K562 (cell line): ENCODE results near the gene ZNF792. TPM values are rescaled to one million over a fixed set of nuclear protein-coding genes. Genes with fewer than 3 reads are reported as not detected.

Experiments used
- ADNP ChIP-seq: fragments of 200-800 bp; sonication (Bioruptor generic); IDR thresholded peaks from 2 replicates; pipeline ENCODE4 v1.6.1; 2016; ENCODE audit warnings: missing genetic modification characterization, missing compliant biosample characterization
- BMI1 ChIP-seq: fragments of 150-350 bp; IDR thresholded peaks from 2 replicates; pipeline ENCODE4 v1.6.1; 2014; ENCODE audit warnings: low read length
- LCOR ChIP-seq: sonication (generic); formaldehyde crosslinking; IDR thresholded peaks from 2 replicates; pipeline ENCODE4 v1.8.0; 2022; ENCODE audit warnings: mild to moderate bottlenecking, missing genetic modification reagents
- MXI1 ChIP-seq: IDR thresholded peaks from 2 replicates; pipeline ENCODE4 v1.6.1; 2011; ENCODE audit warnings: low read depth, mild to moderate bottlenecking, improper control_type of control experiment, low read length
- NR2C2 ChIP-seq, 2 experiments: fragments of 200-800 bp in 1 of 2; sonication (Bioruptor generic) in 1 of 2; sonication (generic) in 1 of 2; formaldehyde crosslinking in 1 of 2; IDR thresholded peaks; 2 replicates each; pipeline versions ENCODE4 v1.6.1 to v1.8.0; 2016 to 2022; ENCODE audit warnings: mild to moderate bottlenecking in 1 of 2, missing compliant biosample characterization in 1 of 2, missing genetic modification characterization in 1 of 2, missing genetic modification reagents in 1 of 2
- SMARCE1 ChIP-seq: fragments of 450-650 bp; IDR thresholded peaks from 2 replicates; pipeline ENCODE4 v1.7.1; 2016; ENCODE audit warnings: mild to moderate bottlenecking
- ZFP30 ChIP-seq: fragments of 250-450 bp; sonication (Bioruptor Pico); IDR thresholded peaks from 2 replicates; pipeline ENCODE4 v1.8.0; 2022; ENCODE audit warnings: moderate library complexity, mild to moderate bottlenecking, inconsistent platforms, borderline replicate concordance
- ZNF507 ChIP-seq: conservative IDR thresholded peaks from 2 replicates; pipeline ENCODE4 v1.6.1; 2017; ENCODE audit warnings: missing genetic modification characterization, missing compliant biosample characterization
- ZNF586 ChIP-seq: fragments of 450-650 bp; formaldehyde crosslinking; conservative IDR thresholded peaks from 2 replicates; pipeline ENCODE4 v1.4.0; 2020; ENCODE audit warnings: mild to moderate bottlenecking, moderate library complexity
- ZNF766 ChIP-seq: fragments of 200-800 bp; sonication (Bioruptor generic); conservative IDR thresholded peaks from 2 replicates; pipeline ENCODE4 v1.6.1; 2016; ENCODE audit warnings: missing genetic modification characterization, missing compliant biosample characterization
- ZNF785 ChIP-seq: fragments of 250-450 bp; sonication (Bioruptor Pico); IDR thresholded peaks from 2 replicates; pipeline ENCODE4 v1.4.0; 2020; ENCODE audit warnings: mild to moderate bottlenecking
- ZNF830 ChIP-seq: fragments of 250-450 bp; sonication (Bioruptor Pico); IDR thresholded peaks from 2 replicates; pipeline ENCODE4 v1.5.0; 2021; ENCODE audit warnings: mild to moderate bottlenecking
- polyA plus RNA-seq, 8 experiments: library from polyadenylated mRNA; depleted of rRNA in 4 of 8; stranded (reverse) in 5 of 8; unstranded in 3 of 8; fragments of >200 nt; fragmentation: Nextera tagmentation in 2 of 8; fragmentation: Illumina TruSeq in 1 of 8; extraction: Ambion mirVana in 2 of 8; extraction: Trizol in 1 of 8; gene quantifications; 2 replicates each; pipeline versions ENCODE4 v1.2.1 to v1.2.3, GENCODE V29; 2011 to 2014; ENCODE audit warnings: inconsistent platforms in 1 of 8, missing spikeins in 1 of 8
- total RNA-seq, 7 experiments: library from RNA; depleted of rRNA in 6 of 7; stranded (reverse); fragments of >200 nt in 6 of 7; fragmentation: Illumina TruSeq in 2 of 7; extraction: Trizol in 2 of 7; gene quantifications; 2 replicates each; pipeline versions ENCODE4 v1.2.1 to v1.2.3, GENCODE V29; 2011 to 2021; ENCODE audit warnings: low replicate concordance in 1 of 7
- TF ChIP-seq, protein P1 (sequence below), 2 experiments: fragments of 450-650 bp; conservative IDR thresholded peaks; 2 replicates each; pipeline ENCODE4 v1.6.1; 2017; ENCODE audit warnings: mild to moderate bottlenecking in 2 of 2, moderate library complexity in 2 of 2
- TF ChIP-seq, protein P2 (sequence below), 3 experiments: fragments of 200-800 bp in 1 of 3; fragments of 250-450 bp in 1 of 3; fragments of 450-650 bp in 1 of 3; sonication (Bioruptor Pico) in 1 of 3; sonication (Bioruptor generic) in 1 of 3; formaldehyde crosslinking in 1 of 3; IDR thresholded peaks; 2 replicates each; pipeline versions ENCODE4 v1.6.1 to v1.8.0; 2016 to 2022; ENCODE audit warnings: mild to moderate bottlenecking in 2 of 3, missing genetic modification characterization in 2 of 3, missing compliant biosample characterization in 1 of 3, moderate library complexity in 1 of 3
- TF ChIP-seq, protein P3 (sequence below): sonication (generic); formaldehyde crosslinking; IDR thresholded peaks from 2 replicates; pipeline ENCODE4 v1.8.1; 2023; ENCODE audit warnings: missing genetic modification reagents, mild to moderate bottlenecking, borderline replicate concordance

The ZNF792 gene
- total and polyA plus RNA-seq, 9 of the 15 experiments (the other 6 are each of a cell fraction or from before 2014, with no cell fraction given), result 3.3 to 16.5 (median 10.4) TPM

- TF ChIP-seq, protein P1, sequence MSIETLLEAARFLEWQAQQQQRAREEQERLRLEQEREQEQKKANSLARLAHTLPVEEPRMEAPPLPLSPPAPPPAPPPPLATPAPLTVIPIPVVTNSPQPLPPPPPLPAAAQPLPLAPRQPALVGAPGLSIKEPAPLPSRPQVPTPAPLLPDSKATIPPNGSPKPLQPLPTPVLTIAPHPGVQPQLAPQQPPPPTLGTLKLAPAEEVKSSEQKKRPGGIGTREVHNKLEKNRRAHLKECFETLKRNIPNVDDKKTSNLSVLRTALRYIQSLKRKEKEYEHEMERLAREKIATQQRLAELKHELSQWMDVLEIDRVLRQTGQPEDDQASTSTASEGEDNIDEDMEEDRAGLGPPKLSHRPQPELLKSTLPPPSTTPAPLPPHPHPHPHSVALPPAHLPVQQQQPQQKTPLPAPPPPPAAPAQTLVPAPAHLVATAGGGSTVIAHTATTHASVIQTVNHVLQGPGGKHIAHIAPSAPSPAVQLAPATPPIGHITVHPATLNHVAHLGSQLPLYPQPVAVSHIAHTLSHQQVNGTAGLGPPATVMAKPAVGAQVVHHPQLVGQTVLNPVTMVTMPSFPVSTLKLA (conservative IDR thresholded peaks at IDR 0.05), result no peak; a peak in 1 of 4 replicates
- TF ChIP-seq ZNF785 (CRISPR knock-in tag) (no peak), ZFP30 (no peak), ZNF586 (CRISPR knock-in tag) (no peak), LCOR (CRISPR knock-in tag) (no peak), ZNF830 (CRISPR knock-in tag) (no peak), ZNF766 (CRISPR knock-in tag) (no peak), NR2C2 (CRISPR knock-in tag; IDR thresholded peaks at IDR 0.05) (no peak), NR2C2 (tag; IDR thresholded peaks at IDR 0.05) (peak; percentile 40; the same call in 1 of the 2 replicates), SMARCE1 (0 out of 2 replicates have a peak, but pooled peaks have one; percentile 20), ZNF507 (tag) (no peak), ADNP (no peak), MXI1 (0 out of 2 replicates have a peak, but pooled peaks have one; percentile 39), BMI1 (peak; percentile 47; the same call in 1 of the 2 replicates)
- TF ChIP-seq, protein P2, sequence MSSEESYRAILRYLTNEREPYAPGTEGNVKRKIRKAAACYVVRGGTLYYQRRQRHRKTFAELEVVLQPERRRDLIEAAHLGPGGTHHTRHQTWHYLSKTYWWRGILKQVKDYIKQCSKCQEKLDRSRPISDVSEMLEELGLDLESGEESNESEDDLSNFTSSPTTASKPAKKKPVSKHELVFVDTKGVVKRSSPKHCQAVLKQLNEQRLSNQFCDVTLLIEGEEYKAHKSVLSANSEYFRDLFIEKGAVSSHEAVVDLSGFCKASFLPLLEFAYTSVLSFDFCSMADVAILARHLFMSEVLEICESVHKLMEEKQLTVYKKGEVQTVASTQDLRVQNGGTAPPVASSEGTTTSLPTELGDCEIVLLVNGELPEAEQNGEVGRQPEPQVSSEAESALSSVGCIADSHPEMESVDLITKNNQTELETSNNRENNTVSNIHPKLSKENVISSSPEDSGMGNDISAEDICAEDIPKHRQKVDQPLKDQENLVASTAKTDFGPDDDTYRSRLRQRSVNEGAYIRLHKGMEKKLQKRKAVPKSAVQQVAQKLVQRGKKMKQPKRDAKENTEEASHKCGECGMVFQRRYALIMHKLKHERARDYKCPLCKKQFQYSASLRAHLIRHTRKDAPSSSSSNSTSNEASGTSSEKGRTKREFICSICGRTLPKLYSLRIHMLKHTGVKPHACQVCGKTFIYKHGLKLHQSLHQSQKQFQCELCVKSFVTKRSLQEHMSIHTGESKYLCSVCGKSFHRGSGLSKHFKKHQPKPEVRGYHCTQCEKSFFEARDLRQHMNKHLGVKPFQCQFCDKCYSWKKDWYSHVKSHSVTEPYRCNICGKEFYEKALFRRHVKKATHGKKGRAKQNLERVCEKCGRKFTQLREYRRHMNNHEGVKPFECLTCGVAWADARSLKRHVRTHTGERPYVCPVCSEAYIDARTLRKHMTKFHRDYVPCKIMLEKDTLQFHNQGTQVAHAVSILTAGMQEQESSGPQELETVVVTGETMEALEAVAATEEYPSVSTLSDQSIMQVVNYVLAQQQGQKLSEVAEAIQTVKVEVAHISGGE (CRISPR knock-in tag; IDR thresholded peaks at IDR 0.05), result no peak
- TF ChIP-seq, protein P3, sequence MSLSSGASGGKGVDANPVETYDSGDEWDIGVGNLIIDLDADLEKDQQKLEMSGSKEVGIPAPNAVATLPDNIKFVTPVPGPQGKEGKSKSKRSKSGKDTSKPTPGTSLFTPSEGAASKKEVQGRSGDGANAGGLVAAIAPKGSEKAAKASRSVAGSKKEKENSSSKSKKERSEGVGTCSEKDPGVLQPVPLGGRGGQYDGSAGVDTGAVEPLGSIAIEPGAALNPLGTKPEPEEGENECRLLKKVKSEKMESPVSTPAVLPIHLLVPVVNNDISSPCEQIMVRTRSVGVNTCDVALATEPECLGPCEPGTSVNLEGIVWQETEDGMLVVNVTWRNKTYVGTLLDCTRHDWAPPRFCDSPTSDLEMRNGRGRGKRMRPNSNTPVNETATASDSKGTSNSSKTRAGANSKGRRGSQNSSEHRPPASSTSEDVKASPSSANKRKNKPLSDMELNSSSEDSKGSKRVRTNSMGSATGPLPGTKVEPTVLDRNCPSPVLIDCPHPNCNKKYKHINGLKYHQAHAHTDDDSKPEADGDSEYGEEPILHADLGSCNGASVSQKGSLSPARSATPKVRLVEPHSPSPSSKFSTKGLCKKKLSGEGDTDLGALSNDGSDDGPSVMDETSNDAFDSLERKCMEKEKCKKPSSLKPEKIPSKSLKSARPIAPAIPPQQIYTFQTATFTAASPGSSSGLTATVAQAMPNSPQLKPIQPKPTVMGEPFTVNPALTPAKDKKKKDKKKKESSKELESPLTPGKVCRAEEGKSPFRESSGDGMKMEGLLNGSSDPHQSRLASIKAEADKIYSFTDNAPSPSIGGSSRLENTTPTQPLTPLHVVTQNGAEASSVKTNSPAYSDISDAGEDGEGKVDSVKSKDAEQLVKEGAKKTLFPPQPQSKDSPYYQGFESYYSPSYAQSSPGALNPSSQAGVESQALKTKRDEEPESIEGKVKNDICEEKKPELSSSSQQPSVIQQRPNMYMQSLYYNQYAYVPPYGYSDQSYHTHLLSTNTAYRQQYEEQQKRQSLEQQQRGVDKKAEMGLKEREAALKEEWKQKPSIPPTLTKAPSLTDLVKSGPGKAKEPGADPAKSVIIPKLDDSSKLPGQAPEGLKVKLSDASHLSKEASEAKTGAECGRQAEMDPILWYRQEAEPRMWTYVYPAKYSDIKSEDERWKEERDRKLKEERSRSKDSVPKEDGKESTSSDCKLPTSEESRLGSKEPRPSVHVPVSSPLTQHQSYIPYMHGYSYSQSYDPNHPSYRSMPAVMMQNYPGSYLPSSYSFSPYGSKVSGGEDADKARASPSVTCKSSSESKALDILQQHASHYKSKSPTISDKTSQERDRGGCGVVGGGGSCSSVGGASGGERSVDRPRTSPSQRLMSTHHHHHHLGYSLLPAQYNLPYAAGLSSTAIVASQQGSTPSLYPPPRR (CRISPR knock-in tag), result no peak
Observed at GRCh38 chr19:34979819-34980640, 16.0 kb upstream of the ZNF792 start (continued).
